Stimulated activated CD8-positive, alpha-beta memory T cell treated with anti-CD3 and anti-CD28 coated beads, Interleukin-15, amount 100 ng/mL, for 1 hour (primary cell): ENCODE data around the gene BMP2K.
"Not testable (repeated sequence)": the region's sequence is repeated elsewhere in the genome, so short reads cannot be mapped to it uniquely, and the experiment has no call there.

Source experiments
- DNase-seq: peaks from one replicate; pipeline ENCODE4 v3.0.0-alpha.2; 2020; ENCODE audit warnings: low read depth

Gene BMP2K

GRCh38 chr4:78864405-78865024, 88.4 kb downstream of the BMP2K start:
- no peak for DNase-seq

GRCh38 chr4:78865451-78865850, 89.3 kb downstream of the BMP2K start:
- DNase-seq = no peak

- not testable (repeated sequence) for DNase-seq
Observed at GRCh38 chr4:78868712-78869111, 92.6 kb downstream of the BMP2K start.

GRCh38 chr4:78870056-78870455, 93.9 kb downstream of the BMP2K start:
- DNase-seq = no peak

- no peak for DNase-seq
Observed at GRCh38 chr4:78876568-78877320, 100.6 kb downstream of the BMP2K start.

- DNase-seq = no peak
Observed at GRCh38 chr4:78878031-78878430, 101.9 kb downstream of the BMP2K start.

GRCh38 chr4:78880874-78881492, 104.8 kb downstream of the BMP2K start:
- no peak for DNase-seq

GRCh38 chr4:78885598-78885997, 109.4 kb downstream of the BMP2K start:
- DNase-seq = no peak

GRCh38 chr4:78889955-78890354, 113.8 kb downstream of the BMP2K start:
- no peak for DNase-seq

GRCh38 chr4:78899302-78899701, 123.2 kb downstream of the BMP2K start:
- no peak for DNase-seq

- no peak for DNase-seq
Observed at GRCh38 chr4:78901882-78902281, 125.7 kb downstream of the BMP2K start.

GRCh38 chr4:78902298-78902697, 126.1 kb downstream of the BMP2K start:
- DNase-seq = no peak

GRCh38 chr4:78904143-78904542, 128.0 kb downstream of the BMP2K start:
- no peak for DNase-seq

GRCh38 chr4:78907638-78908037, 131.5 kb downstream of the BMP2K start:
- no peak for DNase-seq

GRCh38 chr4:78908974-78909373, 132.8 kb downstream of the BMP2K start:
- not testable (repeated sequence) for DNase-seq

- DNase-seq = no peak
Observed at GRCh38 chr4:78910612-78911011, 134.5 kb downstream of the BMP2K start.

- DNase-seq = no peak
Observed at GRCh38 chr4:78922207-78922606, 146.1 kb downstream of the BMP2K start.

- no peak for DNase-seq
Observed at GRCh38 chr4:78923464-78924312, 147.5 kb downstream of the BMP2K start.

GRCh38 chr4:78926826-78927225, 150.7 kb downstream of the BMP2K start:
- no peak for DNase-seq

- DNase-seq = no peak
Observed at GRCh38 chr4:78928835-78929234, 152.7 kb downstream of the BMP2K start.

- no peak for DNase-seq
Observed at GRCh38 chr4:78930016-78930629, 154.0 kb downstream of the BMP2K start.

- no peak for DNase-seq
Observed at GRCh38 chr4:78936989-78937388, 160.8 kb downstream of the BMP2K start.
